Body of pancreas (tissue), 4 donors: ENCODE results near the gene FCRL1. TPM values are rescaled to one million over a fixed set of nuclear protein-coding genes. Genes with fewer than 3 reads are reported as not detected.

Experiments used
- ATAC-seq: fragments of 150-250 bp; one replicate; pipeline ENCODE4 v1.9.1; 2016
- DNase-seq, 4 donors: peaks; one replicate each; pipeline ENCODE4 v3.0.0-alpha.2; 2019
- H3K27ac ChIP-seq, 4 donors: fragments of 200-600 bp; sonication (generic); 1 replicate in 3 of 4; 2 replicates in 1 of 4; pipeline versions ENCODE4 v1.5.1 to v1.6.1; 2016 to 2019; ENCODE audit warnings: mild to moderate bottlenecking in 1 of 4, mixed read lengths in 1 of 4, moderate library complexity in 1 of 4
- H3K27me3 ChIP-seq, 2 donors: fragments of 200-600 bp; sonication (generic); one replicate each; pipeline ENCODE4 v1.6.0; 2016; ENCODE audit warnings: mild to moderate bottlenecking in 1 of 2
- H3K36me3 ChIP-seq, 2 donors: fragments of 200-600 bp; sonication (generic); replicated peaks in 1 of 2; 2 replicates each; pipeline ENCODE4 v1.5.1; 2016; ENCODE audit warnings: low read depth in 2 of 2; ENCODE audit not compliant: insufficient read depth in 1 of 2
- H3K4me1 ChIP-seq: fragments of 200-600 bp; sonication (generic); one replicate; pipeline ENCODE4 v1.6.0; 2016
- H3K4me3 ChIP-seq, 2 donors: fragments of 200-600 bp; sonication (generic); 1 replicate in 1 of 2; 2 replicates in 1 of 2; pipeline ENCODE4 v1.5.1; 2016 to 2019
- H3K9me3 ChIP-seq, 3 donors: fragments of 200-600 bp; sonication (generic); 1 replicate in 2 of 3; 2 replicates in 1 of 3; pipeline ENCODE4 v1.5.1; 2016
- CTCF ChIP-seq, 7 experiments: fragments of 450-650 bp in 4 of 7; fragments of 200-600 bp in 3 of 7; sonication (generic) in 3 of 7; IDR thresholded peaks; one replicate each; pipeline ENCODE4 v1.5.1; 2016 to 2019; ENCODE audit warnings: antibody characterized with exemption in 7 of 7
- POLR2A ChIP-seq, 3 donors: fragments of 450-650 bp; IDR thresholded peaks; one replicate each; pipeline ENCODE4 v1.6.1; 2016; ENCODE audit warnings: antibody characterized with exemption in 3 of 3, mild to moderate bottlenecking in 2 of 3
- WGBS, 2 donors: methylation state at CpG; one replicate each; pipeline ENCODE4 v1.1.5; 2017; 5-methylcytosine and 5-hydroxymethylcytosine counted together
- intact Hi-C: fragments of 100-400 bp; cut with DNase I; formaldehyde crosslinking; loops from one replicate; pipeline ENCODE4 v1.15.1; 2023
- total RNA-seq, 2 donors: library from RNA; depleted of rRNA; stranded (reverse); fragments of >200 nt; gene quantifications; one replicate each; pipeline ENCODE4 v1.1.0, GENCODE V29; 2016

FCRL1 gene
- total RNA-seq, 2 donors from 2014 or later, result not detected

GRCh38 chr1:157806431-157807149 lies 13.3 kb downstream of the FCRL1 start:
- no peak for ATAC-seq
- no peaks in the 10 kb centered on the region for H3K4me1 ChIP-seq
- no peak overlapping the region for H3K27ac ChIP-seq
- no peaks in the 10 kb centered on the region for H3K9me3 ChIP-seq
- no peaks in the 10 kb centered on the region for H3K36me3 ChIP-seq
- DNase-seq, result no peak
- no peaks in the 10 kb centered on the region for H3K27me3 ChIP-seq
- TF ChIP-seq CTCF (IDR thresholded peaks at IDR 0.05) (no peak), POLR2A (IDR thresholded peaks at IDR 0.05) (no peak)
- intact Hi-C loops, result no loop called here
- WGBS, 2 donors, result 36 to 49% methylated on average over 6 of the region's 6 CpGs
- no peak overlapping the region for H3K4me3 ChIP-seq

- TF ChIP-seq POLR2A (IDR thresholded peaks at IDR 0.05) (no peak), CTCF (IDR thresholded peaks at IDR 0.05) (no peak)
- intact Hi-C loops, result no loop called here
Observed at GRCh38 chr1:157803851-157804250, 16.1 kb downstream of the FCRL1 start.

GRCh38 chr1:157799996-157800395 lies 19.9 kb downstream of the FCRL1 start:
- no peak overlapping the region for H3K4me3 ChIP-seq
- no peak for TF ChIP-seq POLR2A (IDR thresholded peaks at IDR 0.05)
- TF ChIP-seq CTCF (IDR thresholded peaks at IDR 0.05), result no peak
- no peaks in the 10 kb centered on the region for H3K9me3 ChIP-seq
- no peaks in the 10 kb centered on the region for H3K4me1 ChIP-seq
- 26 to 32% methylated on average over 1 of the region's 1 CpG for WGBS, 2 donors
- no peaks in the 10 kb centered on the region for H3K36me3 ChIP-seq
- DNase-seq (no peak), ATAC-seq (no peak)
- H3K27ac ChIP-seq, result no peak overlapping the region
- no peaks in the 10 kb centered on the region for H3K27me3 ChIP-seq
- intact Hi-C loops, result no loop called here

More at GRCh38 chr1:157803851-157804250, 16.1 kb downstream of the FCRL1 start:
- peak in 1 of 4 donors; percentile 18 for DNase-seq
- no peak overlapping the region for H3K4me3 ChIP-seq
- no peak for ATAC-seq
- H3K4me1 ChIP-seq, result no peaks in the 10 kb centered on the region
- no peaks in the 10 kb centered on the region for H3K27me3 ChIP-seq
- no peaks in the 10 kb centered on the region for H3K36me3 ChIP-seq
- no peak overlapping the region for H3K27ac ChIP-seq
- no peaks in the 10 kb centered on the region for H3K9me3 ChIP-seq
- 63 to 64% methylated on average over 7 of the region's 7 CpGs for WGBS, 2 donors

GRCh38 chr1:157798211-157798610 lies 21.7 kb downstream of the FCRL1 start:
- H3K27me3 ChIP-seq, result no peaks in the 10 kb centered on the region
- H3K9me3 ChIP-seq, result no peaks in the 10 kb centered on the region
- TF ChIP-seq POLR2A (IDR thresholded peaks at IDR 0.05), result no peak
- no peak for TF ChIP-seq CTCF (IDR thresholded peaks at IDR 0.05)
- no peak overlapping the region for H3K27ac ChIP-seq
- intact Hi-C loops, result no loop called here
- H3K4me3 ChIP-seq, result no peak overlapping the region
- no peak for ATAC-seq
- no peaks in the 10 kb centered on the region for H3K36me3 ChIP-seq
- WGBS, 2 donors, result 66 to 76% methylated on average over 5 of the region's 5 CpGs
- no peak for DNase-seq
- no peaks in the 10 kb centered on the region for H3K4me1 ChIP-seq

- Histone ChIP-seq H3K4me1 (no peaks in the 10 kb centered on the region), H3K36me3 (no peaks in the 10 kb centered on the region), H3K27ac (no peak overlapping the region), H3K27me3 (no peaks in the 10 kb centered on the region), H3K4me3 (no peak overlapping the region), H3K9me3 (no peaks in the 10 kb centered on the region)
- ATAC-seq (no peak), DNase-seq (no peak)
- TF ChIP-seq CTCF (IDR thresholded peaks at IDR 0.05) (no peak), POLR2A (IDR thresholded peaks at IDR 0.05) (no peak)
- 6 to 8% methylated on average over 1 of the region's 1 CpG for WGBS, 2 donors
- intact Hi-C loops, result no loop called here
Observed at GRCh38 chr1:157785248-157785647, 34.7 kb downstream of the FCRL1 start.
